Activated T-helper 9 cell treated with anti-CD3 and anti-CD28 coated beads, Interleukin-2, amount 50 U/mL, for 16 hours (primary cell): ENCODE results near the gene MLYCD.

Source experiments
- DNase-seq: peaks from one replicate; pipeline ENCODE4 v3.0.0-alpha.2; 2020; ENCODE audit warnings: low read depth

MLYCD gene

GRCh38 chr16:83925957-83926725 lies 27.2 kb downstream of the MLYCD start:
- DNase-seq: no peak

GRCh38 chr16:83926726-83927397 lies 27.9 kb downstream of the MLYCD start:
- peak; percentile 34 for DNase-seq

DNA sequence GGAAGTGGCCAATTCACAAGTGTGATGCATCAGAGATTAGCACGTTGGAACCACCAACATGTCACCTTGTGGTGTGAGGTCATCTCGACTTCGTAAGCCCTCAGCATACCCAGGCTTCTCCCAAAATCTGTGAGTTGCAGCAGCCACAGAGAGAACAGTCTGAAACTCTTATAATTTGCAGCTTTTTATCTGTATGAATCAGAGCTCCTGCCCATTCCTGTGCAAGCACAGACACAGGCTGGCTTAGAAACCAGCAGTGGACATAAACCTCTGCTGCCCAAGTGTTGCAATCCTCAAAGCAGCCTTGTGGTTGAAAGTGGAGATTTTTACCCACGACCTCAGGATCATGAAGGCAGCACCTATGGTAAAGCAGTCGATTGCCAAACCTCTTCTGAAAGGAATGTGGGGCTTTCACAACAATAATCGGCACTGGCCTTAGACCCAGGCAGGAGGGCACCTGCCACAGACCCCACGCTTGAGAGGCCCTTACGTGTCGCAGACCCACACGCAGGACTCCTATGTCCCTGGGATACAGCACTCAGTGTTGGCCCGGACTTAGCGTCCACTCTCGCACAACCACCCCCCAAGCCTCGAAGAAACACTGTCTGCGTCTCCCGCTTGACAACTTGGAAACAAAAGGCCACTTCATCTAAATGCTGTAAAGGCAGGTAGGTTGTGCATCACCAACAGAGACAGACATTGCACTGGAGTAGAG lies 29.6 kb downstream of the MLYCD start:
- no peak for DNase-seq

- DNase-seq: no peak
Measured at GRCh38 chr16:83929811-83930555, 31.1 kb downstream of the MLYCD start.

GRCh38 chr16:83930730-83931500 lies 32.0 kb downstream of the MLYCD start:
- DNase-seq: no peak

- DNase-seq: no peak
Measured at GRCh38 chr16:83931556-83931955, 32.6 kb downstream of the MLYCD start.

- DNase-seq: no peak
Measured at GRCh38 chr16:83932304-83932703, 33.4 kb downstream of the MLYCD start.

- no peak for DNase-seq
Measured at GRCh38 chr16:83932955-83933673, 34.2 kb downstream of the MLYCD start.

DNA sequence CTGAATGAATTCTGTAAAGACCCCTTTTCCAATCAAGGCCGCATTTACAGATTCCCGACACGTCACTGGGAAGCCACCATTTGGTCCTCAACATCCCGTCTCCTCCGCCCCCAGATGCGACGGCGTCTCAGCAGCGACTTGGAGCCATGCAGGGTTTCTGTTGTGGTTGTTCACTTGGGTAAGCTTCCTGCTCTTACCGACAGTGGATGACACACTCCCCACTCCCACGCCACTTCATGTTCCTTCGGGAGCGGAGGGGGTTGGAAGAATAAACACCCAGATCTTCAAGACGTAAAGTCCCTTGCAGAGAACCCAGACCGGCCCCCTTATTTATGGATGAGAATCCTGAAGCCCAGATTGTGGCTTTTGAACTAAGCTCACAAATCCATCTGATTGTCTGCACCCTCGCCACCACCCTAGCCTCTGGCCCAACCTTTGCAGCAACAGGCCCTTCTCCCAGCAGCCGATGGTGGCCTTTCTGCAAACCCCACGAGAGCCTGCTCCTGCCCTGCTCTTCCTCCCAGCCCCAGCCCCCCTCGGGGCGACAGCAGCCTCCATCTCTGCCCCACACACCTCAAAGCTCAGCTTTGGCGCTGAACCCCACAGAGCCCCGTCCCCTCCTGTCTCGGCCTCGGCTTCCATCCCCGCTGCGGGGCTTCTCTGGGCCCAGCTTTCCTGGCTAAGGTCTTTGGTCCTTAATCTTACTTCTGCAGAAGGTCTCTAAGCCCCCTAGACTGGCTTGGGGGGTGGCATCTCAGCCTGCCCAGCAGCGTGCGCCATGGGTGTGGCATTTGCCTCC lies 35.2 kb downstream of the MLYCD start:
- no peak for DNase-seq

DNA sequence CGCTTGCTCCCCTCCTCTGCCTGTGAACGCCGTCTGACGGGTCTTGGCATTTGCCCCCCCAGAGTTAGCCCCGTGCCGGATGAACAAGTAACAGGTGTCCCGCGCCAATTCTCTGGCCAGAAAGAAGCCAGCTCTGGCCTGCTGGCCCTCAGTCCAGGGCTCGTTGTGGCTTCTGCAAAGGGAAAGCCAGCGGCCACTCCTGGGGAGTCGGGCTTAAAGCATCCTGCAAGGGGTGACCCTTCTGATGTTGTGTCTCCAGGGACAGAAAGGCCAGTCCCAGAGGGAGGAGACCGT lies 35.7 kb downstream of the MLYCD start:
- no peak for DNase-seq

- DNase-seq: no peak
Measured at GRCh38 chr16:83935005-83935857, 36.3 kb downstream of the MLYCD start.

GRCh38 chr16:83935858-83936255 lies 36.9 kb downstream of the MLYCD start:
- DNase-seq: no peak

DNA sequence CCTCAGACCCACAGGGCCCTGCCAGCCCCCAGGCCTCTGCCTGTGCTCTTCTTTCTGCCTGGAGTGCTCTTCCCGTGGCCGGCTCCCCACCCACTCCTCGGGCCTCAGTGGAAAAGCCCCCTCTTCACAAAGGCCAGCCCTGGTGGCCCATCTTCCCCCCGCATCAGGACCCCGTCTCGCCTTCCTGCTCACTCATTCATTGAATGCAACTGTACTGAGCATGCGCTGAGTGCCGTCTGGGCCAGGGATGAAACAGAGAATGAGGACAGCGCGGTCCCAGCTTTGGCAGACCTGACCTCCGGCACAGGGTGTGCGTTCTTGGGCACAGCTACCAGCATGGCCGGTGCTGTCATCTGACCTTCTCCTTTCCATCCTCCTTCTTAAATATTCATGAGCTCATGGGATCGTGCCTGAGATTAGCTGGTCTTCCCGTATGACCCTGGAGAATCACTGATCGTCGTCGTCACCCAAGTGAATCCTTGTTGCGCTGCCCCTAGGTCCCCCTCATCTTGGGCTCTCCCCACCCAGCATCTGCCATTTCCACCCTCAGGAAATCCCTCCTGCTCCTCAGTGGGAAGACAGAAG lies 37.8 kb downstream of the MLYCD start:
- DNase-seq: no peak

- no peak for DNase-seq
Measured at GRCh38 chr16:83937267-83937666, 38.4 kb downstream of the MLYCD start.

- no peak for DNase-seq
Measured at GRCh38 chr16:83937922-83938885, 39.3 kb downstream of the MLYCD start.

- DNase-seq: no peak
Measured at GRCh38 chr16:83939266-83939855, 40.4 kb downstream of the MLYCD start.

DNA sequence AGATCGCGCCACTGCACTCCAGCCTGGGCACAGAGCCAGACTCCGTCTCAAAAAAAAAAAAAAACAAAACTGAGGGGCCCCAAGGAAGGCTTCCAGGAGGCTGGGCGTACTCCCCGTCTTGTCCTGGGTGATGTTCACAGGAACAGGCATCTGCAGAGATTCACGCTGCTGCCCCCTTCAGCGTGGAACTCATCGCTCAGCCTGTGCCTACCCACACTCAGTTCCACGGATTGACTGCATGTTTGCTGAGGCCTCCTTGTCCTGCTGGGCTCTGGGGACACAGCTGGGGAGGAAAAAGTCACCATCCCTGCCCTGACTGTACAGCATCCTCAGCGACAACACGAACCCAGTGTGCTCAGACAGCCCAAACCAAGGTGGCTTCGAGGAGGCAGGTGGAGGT lies 41.2 kb downstream of the MLYCD start:
- DNase-seq: no peak
